Measurements from ENCODE around the gene POF1B.

The POF1B gene, protein sequence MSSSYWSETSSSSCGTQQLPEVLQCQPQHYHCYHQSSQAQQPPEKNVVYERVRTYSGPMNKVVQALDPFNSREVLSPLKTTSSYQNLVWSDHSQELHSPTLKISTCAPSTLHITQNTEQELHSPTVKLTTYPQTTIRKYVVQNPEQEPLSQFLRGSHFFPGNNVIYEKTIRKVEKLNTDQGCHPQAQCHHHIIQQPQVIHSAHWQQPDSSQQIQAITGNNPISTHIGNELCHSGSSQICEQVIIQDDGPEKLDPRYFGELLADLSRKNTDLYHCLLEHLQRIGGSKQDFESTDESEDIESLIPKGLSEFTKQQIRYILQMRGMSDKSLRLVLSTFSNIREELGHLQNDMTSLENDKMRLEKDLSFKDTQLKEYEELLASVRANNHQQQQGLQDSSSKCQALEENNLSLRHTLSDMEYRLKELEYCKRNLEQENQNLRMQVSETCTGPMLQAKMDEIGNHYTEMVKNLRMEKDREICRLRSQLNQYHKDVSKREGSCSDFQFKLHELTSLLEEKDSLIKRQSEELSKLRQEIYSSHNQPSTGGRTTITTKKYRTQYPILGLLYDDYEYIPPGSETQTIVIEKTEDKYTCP

DNA sequence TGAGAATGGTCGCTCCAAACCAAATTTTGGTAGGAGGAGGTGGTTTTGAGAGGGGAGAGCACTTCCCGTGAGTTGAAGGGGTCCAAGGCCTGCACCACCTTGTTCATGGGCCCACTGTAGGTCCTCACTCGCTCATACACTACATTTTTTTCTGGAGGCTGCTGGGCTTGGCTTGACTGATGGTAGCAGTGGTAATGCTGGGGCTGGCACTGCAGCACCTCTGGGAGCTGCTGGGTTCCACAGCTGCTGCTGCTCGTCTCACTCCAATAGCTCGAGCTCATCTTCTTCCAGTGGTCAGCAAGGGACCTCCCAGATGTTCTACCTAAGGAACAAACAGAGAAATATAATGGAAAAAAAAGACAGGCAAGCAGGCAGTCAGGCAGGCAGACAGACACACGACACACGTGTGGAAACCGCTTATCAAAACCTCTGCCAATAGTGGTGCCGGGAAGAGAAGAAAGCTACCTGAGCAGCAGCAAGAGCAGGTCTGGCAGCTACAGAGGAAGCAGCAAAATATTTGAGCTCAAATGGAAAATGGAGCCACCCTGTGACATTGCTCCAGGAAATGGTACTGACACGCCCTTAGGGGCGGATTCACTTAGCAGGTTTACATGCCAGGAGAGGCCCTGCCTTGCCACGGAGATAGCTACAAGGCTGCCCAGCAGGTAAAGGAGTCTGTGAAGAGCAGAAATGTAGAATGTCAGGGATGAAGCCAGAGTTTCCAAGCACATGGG is at the start of gene POF1B:
Gene POF1B, minus strand, starts transcription at position 492 of the 734 bp plus-strand sequence. Its CDS starts 211 bp downstream, at position 281.
- H2AFZ ChIP-seq: no peak within 1 kb of the TSS
- no peak within 1 kb of the TSS for H3K4me2 ChIP-seq (ENCODE audit: low read length)
- no peaks in the 10 kb centered on the region for H3K9me3 ChIP-seq (ENCODE audit: control insufficient read depth, low read length)
- H3K36me3 ChIP-seq (ENCODE audit: control insufficient read depth, insufficient read depth, low read length): no peaks in the 10 kb centered on the region
- H3K4me1 ChIP-seq: no peaks in the 10 kb centered on the region
- TF ChIP-seq, protein P1, sequence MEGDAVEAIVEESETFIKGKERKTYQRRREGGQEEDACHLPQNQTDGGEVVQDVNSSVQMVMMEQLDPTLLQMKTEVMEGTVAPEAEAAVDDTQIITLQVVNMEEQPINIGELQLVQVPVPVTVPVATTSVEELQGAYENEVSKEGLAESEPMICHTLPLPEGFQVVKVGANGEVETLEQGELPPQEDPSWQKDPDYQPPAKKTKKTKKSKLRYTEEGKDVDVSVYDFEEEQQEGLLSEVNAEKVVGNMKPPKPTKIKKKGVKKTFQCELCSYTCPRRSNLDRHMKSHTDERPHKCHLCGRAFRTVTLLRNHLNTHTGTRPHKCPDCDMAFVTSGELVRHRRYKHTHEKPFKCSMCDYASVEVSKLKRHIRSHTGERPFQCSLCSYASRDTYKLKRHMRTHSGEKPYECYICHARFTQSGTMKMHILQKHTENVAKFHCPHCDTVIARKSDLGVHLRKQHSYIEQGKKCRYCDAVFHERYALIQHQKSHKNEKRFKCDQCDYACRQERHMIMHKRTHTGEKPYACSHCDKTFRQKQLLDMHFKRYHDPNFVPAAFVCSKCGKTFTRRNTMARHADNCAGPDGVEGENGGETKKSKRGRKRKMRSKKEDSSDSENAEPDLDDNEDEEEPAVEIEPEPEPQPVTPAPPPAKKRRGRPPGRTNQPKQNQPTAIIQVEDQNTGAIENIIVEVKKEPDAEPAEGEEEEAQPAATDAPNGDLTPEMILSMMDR (IDR thresholded peaks at IDR 0.05): no peak
- H3K9ac ChIP-seq: no peak within 1 kb of the TSS
- H3K27ac ChIP-seq: no peak within 1 kb of the TSS
- no peaks in the 10 kb centered on the region for H3K79me2 ChIP-seq
- H3K4me3 ChIP-seq (ENCODE audit: low read depth, low read length): no peak within 1 kb of the TSS
- H3K27me3 ChIP-seq (ENCODE audit: control insufficient read depth, insufficient read depth, low read length): no peaks in the 10 kb centered on the region

DNA sequence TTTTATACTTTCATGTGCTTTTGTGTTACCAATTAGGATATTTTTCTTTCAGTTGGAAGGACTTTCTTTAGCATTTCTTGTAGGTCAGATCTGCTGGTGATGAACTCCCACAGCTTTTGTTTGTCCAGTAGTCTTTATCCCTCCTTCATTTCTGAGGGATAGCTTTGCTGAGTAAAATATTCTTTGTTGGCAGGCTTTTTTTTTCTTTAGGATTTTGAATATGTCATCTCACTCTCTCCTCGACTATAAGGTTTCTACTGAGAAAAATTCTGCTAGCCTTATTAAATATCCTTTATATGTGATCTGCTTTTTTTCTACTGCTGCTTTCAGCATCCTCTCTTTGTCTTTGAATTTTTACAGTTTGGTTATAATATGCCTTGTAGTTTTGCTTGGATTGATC is 49.6 kb upstream of the POF1B start:
- Histone ChIP-seq H3K27ac (no peak overlapping the region), H3K4me2 (ENCODE audit: low read length) (no peak overlapping the region), H3K27me3 (ENCODE audit: control insufficient read depth, insufficient read depth, low read length) (no peaks in the 10 kb centered on the region), H3K4me1 (no peaks in the 10 kb centered on the region), H3K9me3 (ENCODE audit: control insufficient read depth, low read length) (no peaks in the 10 kb centered on the region), H3K36me3 (ENCODE audit: control insufficient read depth, insufficient read depth, low read length) (no peaks in the 10 kb centered on the region), H2AFZ (no peak overlapping the region), H3K4me3 (ENCODE audit: low read depth, low read length) (no peak overlapping the region), H3K79me2 (no peaks in the 10 kb centered on the region), H3K9ac (no peak overlapping the region)
- TF ChIP-seq, protein P1 (IDR thresholded peaks at IDR 0.05): no peak

DNA sequence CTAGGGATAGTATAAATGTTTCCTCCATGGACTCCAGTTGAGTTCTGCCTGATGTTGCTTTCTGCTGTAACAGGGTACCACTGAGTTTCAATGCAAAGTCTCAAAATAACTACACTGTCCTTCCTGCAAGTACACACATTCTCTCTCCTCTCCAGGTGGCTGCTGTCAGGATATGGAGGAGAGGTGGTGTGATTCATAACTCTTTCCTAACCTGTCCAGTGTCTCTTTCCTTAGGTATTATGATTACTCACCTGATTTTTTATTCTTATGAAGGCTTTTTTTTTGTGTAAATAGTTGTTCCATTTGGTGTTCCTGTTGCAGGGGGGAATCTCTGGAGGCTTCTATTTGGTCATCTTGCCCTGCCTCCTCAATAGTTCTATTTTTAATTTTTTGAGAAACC is 39.8 kb upstream of the POF1B start:
- TF ChIP-seq, protein P1 (IDR thresholded peaks at IDR 0.05): no peak
- Histone ChIP-seq H3K9me3 (ENCODE audit: control insufficient read depth, low read length) (no peaks in the 10 kb centered on the region), H3K79me2 (no peaks in the 10 kb centered on the region), H3K4me1 (no peaks in the 10 kb centered on the region), H3K4me2 (ENCODE audit: low read length) (no peak overlapping the region), H2AFZ (no peak overlapping the region), H3K36me3 (ENCODE audit: control insufficient read depth, insufficient read depth, low read length) (no peaks in the 10 kb centered on the region), H3K27ac (no peak overlapping the region), H3K27me3 (ENCODE audit: control insufficient read depth, insufficient read depth, low read length) (no peaks in the 10 kb centered on the region), H3K9ac (no peak overlapping the region), H3K4me3 (ENCODE audit: low read depth, low read length) (no peak overlapping the region)

DNA sequence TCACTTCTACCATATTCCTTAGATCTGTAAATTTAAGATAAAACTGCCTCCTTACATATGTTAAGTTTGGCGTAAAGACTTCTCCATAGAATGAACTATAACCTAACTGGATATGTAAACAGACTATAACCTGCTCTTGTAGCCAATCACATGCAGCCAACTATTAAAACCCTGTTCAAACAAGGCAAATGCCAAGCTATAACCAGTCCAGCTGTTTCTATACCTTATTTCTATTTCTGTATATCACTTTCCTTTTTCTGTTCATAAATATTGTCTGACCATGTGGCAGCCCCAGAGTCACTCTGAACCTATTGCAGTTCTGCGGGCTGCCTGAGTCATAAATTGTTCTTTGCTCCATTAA is 12.4 kb upstream of the POF1B start:
- Histone ChIP-seq H2AFZ (no peak overlapping the region), H3K27ac (no peak overlapping the region)
- TF ChIP-seq, protein P1 (IDR thresholded peaks at IDR 0.05): no peak

More for the DNA sequence above, 12.4 kb upstream of the POF1B start:
- H3K4me3 ChIP-seq (ENCODE audit: low read depth, low read length): no peak overlapping the region
- H3K4me2 ChIP-seq (ENCODE audit: low read length): no peak overlapping the region
- no peak overlapping the region for H3K9ac ChIP-seq
- no peaks in the 10 kb centered on the region for H3K4me1 ChIP-seq
- no peaks in the 10 kb centered on the region for H3K27me3 ChIP-seq (ENCODE audit: control insufficient read depth, insufficient read depth, low read length)
- H3K36me3 ChIP-seq (ENCODE audit: control insufficient read depth, insufficient read depth, low read length): no peaks in the 10 kb centered on the region
- H3K9me3 ChIP-seq (ENCODE audit: control insufficient read depth, low read length): no peaks in the 10 kb centered on the region
- no peaks in the 10 kb centered on the region for H3K79me2 ChIP-seq

Data from parathyroid adenoma (tissue), 2 donors.